ENCODE data around the gene USP47. TPM values are rescaled to one million over a fixed set of nuclear protein-coding genes. Genes with fewer than 3 reads are reported as not detected.

USP47 gene
- total and polyA plus RNA-seq, 7 donors: 31.3 to 132 (median 78.9) TPM

- intact Hi-C loops (cut with DNase I): no loop called here
- DNase-seq: peak in 1 of 2 donors; percentile 24
- Histone ChIP-seq H3K4me1 (peaks cover 15% of the 10 kb centered on the region), H3K4me3 (no peak overlapping the region), H3K27ac (no peak overlapping the region), H3K36me3 (ENCODE audit: insufficient read depth in 1 of 2, low read depth in 1 of 2) (peaks cover 0 to 8% of the 10 kb centered on the region in 2 donors), H3K9me3 (no peaks in the 10 kb centered on the region), H3K27me3 (ENCODE audit: insufficient read depth in 3 of 3, low read length in 2 of 3) (no peaks in the 10 kb centered on the region)
- TF ChIP-seq, protein P1, sequence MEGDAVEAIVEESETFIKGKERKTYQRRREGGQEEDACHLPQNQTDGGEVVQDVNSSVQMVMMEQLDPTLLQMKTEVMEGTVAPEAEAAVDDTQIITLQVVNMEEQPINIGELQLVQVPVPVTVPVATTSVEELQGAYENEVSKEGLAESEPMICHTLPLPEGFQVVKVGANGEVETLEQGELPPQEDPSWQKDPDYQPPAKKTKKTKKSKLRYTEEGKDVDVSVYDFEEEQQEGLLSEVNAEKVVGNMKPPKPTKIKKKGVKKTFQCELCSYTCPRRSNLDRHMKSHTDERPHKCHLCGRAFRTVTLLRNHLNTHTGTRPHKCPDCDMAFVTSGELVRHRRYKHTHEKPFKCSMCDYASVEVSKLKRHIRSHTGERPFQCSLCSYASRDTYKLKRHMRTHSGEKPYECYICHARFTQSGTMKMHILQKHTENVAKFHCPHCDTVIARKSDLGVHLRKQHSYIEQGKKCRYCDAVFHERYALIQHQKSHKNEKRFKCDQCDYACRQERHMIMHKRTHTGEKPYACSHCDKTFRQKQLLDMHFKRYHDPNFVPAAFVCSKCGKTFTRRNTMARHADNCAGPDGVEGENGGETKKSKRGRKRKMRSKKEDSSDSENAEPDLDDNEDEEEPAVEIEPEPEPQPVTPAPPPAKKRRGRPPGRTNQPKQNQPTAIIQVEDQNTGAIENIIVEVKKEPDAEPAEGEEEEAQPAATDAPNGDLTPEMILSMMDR (IDR thresholded peaks at IDR 0.05): peak; percentile 40
- ATAC-seq: peak; percentile 64 to 69 (median 69)
- 56 to 61% (median 57%) methylated on average over 2 of the region's 2 CpGs for WGBS, 3 donors
Measured at GRCh38 chr11:11876458-11876857, 34.7 kb downstream of the USP47 start.

- H3K27ac ChIP-seq: no peak overlapping the region
- TF ChIP-seq, protein P1 (IDR thresholded peaks at IDR 0.05): no peak
- H3K36me3 ChIP-seq (ENCODE audit: insufficient read depth in 1 of 2, low read depth in 1 of 2): peaks cover 4 to 43% of the 10 kb centered on the region in 2 donors
- no peak overlapping the region for H3K4me3 ChIP-seq
- no peak for DNase-seq
- intact Hi-C loops (cut with DNase I): loop anchor here in 1 of 2 donors (10.0 kb wide), 1 partner anchor 65 kb away; no protein-coding TSS in a partner anchor
- ATAC-seq: no peak
- 65 to 81% (median 72%) methylated on average over 2 of the region's 2 CpGs for WGBS, 3 donors
- H3K27me3 ChIP-seq (ENCODE audit: insufficient read depth in 3 of 3, low read length in 2 of 3): no peaks in the 10 kb centered on the region
- peaks cover 10% of the 10 kb centered on the region for H3K4me1 ChIP-seq
- no peaks in the 10 kb centered on the region for H3K9me3 ChIP-seq
Measured at GRCh38 chr11:11880179-11880578, 38.4 kb downstream of the USP47 start.

- no peak overlapping the region for H3K4me3 ChIP-seq
- peaks cover 8 to 67% of the 10 kb centered on the region in 2 donors for H3K36me3 ChIP-seq (ENCODE audit: insufficient read depth in 1 of 2, low read depth in 1 of 2)
- ATAC-seq (no peak), DNase-seq (no peak)
- no peaks in the 10 kb centered on the region for H3K9me3 ChIP-seq
- TF ChIP-seq, protein P1 (IDR thresholded peaks at IDR 0.05): no peak
- 60 to 74% (median 71%) methylated on average over 2 of the region's 2 CpGs for WGBS, 3 donors
- intact Hi-C loops (cut with DNase I): loop anchor here in 1 of 2 donors (10.0 kb wide), 1 partner anchor 62 kb away; no protein-coding TSS in a partner anchor
- H3K4me1 ChIP-seq: peaks cover 10% of the 10 kb centered on the region
- H3K27me3 ChIP-seq (ENCODE audit: insufficient read depth in 3 of 3, low read length in 2 of 3): no peaks in the 10 kb centered on the region
- no peak overlapping the region for H3K27ac ChIP-seq
Measured at GRCh38 chr11:11882539-11882938, 40.8 kb downstream of the USP47 start.

GRCh38 chr11:11884351-11884750 lies 42.6 kb downstream of the USP47 start:
- Histone ChIP-seq H3K36me3 (ENCODE audit: insufficient read depth in 1 of 2, low read depth in 1 of 2) (peaks cover 8 to 85% of the 10 kb centered on the region in 2 donors), H3K9me3 (no peaks in the 10 kb centered on the region), H3K4me3 (no peak overlapping the region), H3K4me1 (peaks cover 7% of the 10 kb centered on the region), H3K27me3 (ENCODE audit: insufficient read depth in 3 of 3, low read length in 2 of 3) (no peaks in the 10 kb centered on the region), H3K27ac (no peak overlapping the region)
- ATAC-seq: no peak
- DNase-seq: no peak
- TF ChIP-seq, protein P1 (IDR thresholded peaks at IDR 0.05): no peak
- intact Hi-C loops (cut with DNase I): loop anchor here in 1 of 2 donors (10.0 kb wide), 1 partner anchor 60 kb away; no protein-coding TSS in a partner anchor
- WGBS, 3 donors: 99 to 100% (median 99%) methylated on average over 2 of the region's 2 CpGs

Measured in psoas muscle (tissue), 8 donors.